HepG2 (cell line): ENCODE measurements around the gene PLA2G2A. TPM values are rescaled to one million over a fixed set of nuclear protein-coding genes. Genes with fewer than 3 reads are reported as not detected.
A peak's percentile ranks its signal among the peaks of the same experiment; 100 is the strongest.

Source experiments
- CEBPG ChIP-seq: IDR thresholded peaks from 2 replicates; pipeline ENCODE4 v1.6.1; 2016
- FOXJ3 ChIP-seq: sonication (generic); formaldehyde crosslinking; IDR thresholded peaks from 2 replicates; pipeline ENCODE4 v1.4.0; 2020; ENCODE audit warnings: missing genetic modification reagents, mild to moderate bottlenecking, borderline replicate concordance
- GATAD1 ChIP-seq: IDR thresholded peaks from 2 replicates; pipeline ENCODE4 v1.6.1; 2016; ENCODE audit warnings: missing genetic modification reagents, missing compliant biosample characterization
- GTF3A ChIP-seq: sonication (generic); formaldehyde crosslinking; conservative IDR thresholded peaks from 2 replicates; pipeline ENCODE4 v1.4.0; 2020; ENCODE audit warnings: mild to moderate bottlenecking, missing genetic modification reagents
- HNRNPL ChIP-seq: fragments of 200-400 bp; formaldehyde crosslinking; IDR thresholded peaks from 2 replicates; pipeline ENCODE4 v1.6.1; 2017; ENCODE audit warnings: mild to moderate bottlenecking, low read depth, low read length
- SALL2 ChIP-seq: sonication (generic); formaldehyde crosslinking; IDR thresholded peaks from 2 replicates; pipeline ENCODE4 v1.8.1; 2023; ENCODE audit warnings: mild to moderate bottlenecking, missing genetic modification reagents, inconsistent platforms
- SRSF9 ChIP-seq: fragments of 200-400 bp; formaldehyde crosslinking; IDR thresholded peaks from 2 replicates; pipeline ENCODE4 v1.6.1; 2018; ENCODE audit warnings: borderline replicate concordance, mild to moderate bottlenecking, low read depth, low read length; ENCODE audit not compliant: insufficient read depth, poor library complexity, severe bottlenecking
- SYNCRIP ChIP-seq: fragments of 200-400 bp; formaldehyde crosslinking; IDR thresholded peaks from 2 replicates; pipeline ENCODE4 v1.6.1; 2018; ENCODE audit warnings: mild to moderate bottlenecking, low read depth, low read length; ENCODE audit not compliant: insufficient read depth
- TOE1 ChIP-seq: sonication (generic); formaldehyde crosslinking; IDR thresholded peaks from 2 replicates; pipeline ENCODE4 v1.4.0; 2020; ENCODE audit warnings: mild to moderate bottlenecking, missing genetic modification reagents
- TRIM24 ChIP-seq: sonication (generic); formaldehyde crosslinking; IDR thresholded peaks from 2 replicates; pipeline ENCODE4 v1.8.0; 2022; ENCODE audit warnings: mild to moderate bottlenecking, missing genetic modification reagents
- ZEB1 ChIP-seq: IDR thresholded peaks from 2 replicates; pipeline ENCODE4 v1.6.1; 2012; ENCODE audit warnings: mild to moderate bottlenecking, low read depth, inconsistent platforms; ENCODE audit not compliant: insufficient replicate concordance
- ZKSCAN1 ChIP-seq: fragments of 150-350 bp; IDR thresholded peaks from 2 replicates; pipeline ENCODE4 v1.6.1; 2014; ENCODE audit warnings: low read length
- ZNF10 ChIP-seq: sonication (generic); formaldehyde crosslinking; IDR thresholded peaks from 2 replicates; pipeline ENCODE4 v1.4.0; 2020; ENCODE audit warnings: mild to moderate bottlenecking, low read depth, missing genetic modification reagents, borderline replicate concordance
- ZNF205 ChIP-seq: IDR thresholded peaks from 2 replicates; pipeline ENCODE4 v1.6.1; 2018; ENCODE audit warnings: missing biosample characterization, missing genetic modification reagents
- ZNF382 ChIP-seq: sonication (generic); formaldehyde crosslinking; IDR thresholded peaks from 2 replicates; pipeline ENCODE4 v1.5.0; 2020; ENCODE audit warnings: missing genetic modification reagents, mild to moderate bottlenecking, borderline replicate concordance
- ZNF431 ChIP-seq: sonication (generic); formaldehyde crosslinking; IDR thresholded peaks from 2 replicates; pipeline ENCODE4 v1.9.0; 2022; ENCODE audit warnings: missing genetic modification reagents, low read depth, mild to moderate bottlenecking, borderline replicate concordance
- ZNF547 ChIP-seq: sonication (generic); formaldehyde crosslinking; IDR thresholded peaks from 2 replicates; pipeline ENCODE4 v1.5.1; 2020; ENCODE audit warnings: mild to moderate bottlenecking, missing genetic modification reagents
- ZNF616 ChIP-seq: sonication (generic); formaldehyde crosslinking; IDR thresholded peaks from 2 replicates; pipeline ENCODE4 v1.5.0; 2020; ENCODE audit warnings: low read depth, mild to moderate bottlenecking, missing genetic modification reagents
- ZNF724P ChIP-seq: sonication (generic); formaldehyde crosslinking; IDR thresholded peaks from 2 replicates; pipeline ENCODE4 v1.8.0; 2022; ENCODE audit warnings: missing genetic modification reagents, borderline replicate concordance
- ZNF766 ChIP-seq: sonication (generic); formaldehyde crosslinking; IDR thresholded peaks from 2 replicates; pipeline ENCODE4 v1.5.0; 2020; ENCODE audit warnings: missing genetic modification reagents, borderline replicate concordance
- polyA plus RNA-seq, 8 experiments: library from polyadenylated mRNA; depleted of rRNA in 3 of 8; stranded (reverse) in 7 of 8; unstranded in 1 of 8; fragments of >200 nt; fragmentation: Illumina TruSeq in 4 of 8; extraction: Trizol in 4 of 8; gene quantifications; 2 replicates each; pipeline versions ENCODE4 v1.2.1 to v1.2.3, GENCODE V29; 2011 to 2016; ENCODE audit warnings: low read depth in 4 of 8, missing spikeins in 1 of 8, mixed read lengths in 1 of 8; ENCODE audit not compliant: insufficient read depth in 1 of 8
- total RNA-seq, 5 experiments: library from RNA; depleted of rRNA; stranded (reverse); fragments of >200 nt; fragmentation: Illumina TruSeq; extraction: Trizol; gene quantifications; 2 replicates each; pipeline ENCODE4 v1.2.3, GENCODE V29; 2016; ENCODE audit warnings: low read depth in 1 of 5
- TF ChIP-seq, protein P1 (sequence below): sonication (generic); formaldehyde crosslinking; IDR thresholded peaks from 2 replicates; pipeline ENCODE4 v1.5.0; 2020; ENCODE audit warnings: mild to moderate bottlenecking, missing genetic modification reagents
- TF ChIP-seq, protein P2 (sequence below): sonication (generic); formaldehyde crosslinking; IDR thresholded peaks from 2 replicates; pipeline ENCODE4 v1.8.0; 2022; ENCODE audit warnings: missing genetic modification reagents, mild to moderate bottlenecking, inconsistent platforms, borderline replicate concordance
- TF ChIP-seq, protein P3 (sequence below): sonication (generic); formaldehyde crosslinking; IDR thresholded peaks from 2 replicates; pipeline ENCODE4 v1.4.0; 2020; ENCODE audit warnings: low read depth, missing genetic modification reagents

PLA2G2A gene
- total and polyA plus RNA-seq, 2 of the 13 experiments (the other 11 are each of a cell fraction or from before 2014, with no cell fraction given) = 0.35 to 30.3 TPM

DNA sequence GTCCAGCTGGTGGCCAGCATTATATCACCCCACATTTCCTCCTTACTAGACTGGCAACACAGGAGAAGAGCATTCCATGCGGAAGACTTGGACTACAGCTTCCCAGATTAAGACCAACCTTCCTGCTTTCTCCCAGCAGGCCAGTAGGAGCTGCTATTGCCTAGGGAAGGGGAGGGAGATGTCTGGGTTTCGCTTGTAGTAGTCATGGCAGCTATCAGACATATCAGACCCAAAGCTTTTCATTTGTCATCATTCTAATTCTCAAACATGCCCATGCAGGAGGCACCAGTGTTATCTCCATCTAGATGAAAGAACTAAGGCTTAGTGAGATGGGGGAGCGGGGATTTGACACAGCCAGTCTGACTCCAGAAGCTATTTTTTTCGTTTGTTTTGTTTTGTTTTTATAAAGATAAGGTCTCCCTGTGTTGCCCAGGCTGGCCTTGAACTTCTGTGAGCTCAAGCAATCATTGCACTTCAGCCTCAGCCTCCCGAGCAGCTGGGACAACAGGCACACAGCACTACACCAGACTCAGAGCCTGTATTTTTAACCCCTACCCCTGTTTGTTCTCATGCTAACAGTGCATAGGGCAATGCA lies 4.5 kb downstream of the PLA2G2A start (continued):
- no peak for TF ChIP-seq ZNF724P (CRISPR knock-in tag)
- TF ChIP-seq, protein P1, sequence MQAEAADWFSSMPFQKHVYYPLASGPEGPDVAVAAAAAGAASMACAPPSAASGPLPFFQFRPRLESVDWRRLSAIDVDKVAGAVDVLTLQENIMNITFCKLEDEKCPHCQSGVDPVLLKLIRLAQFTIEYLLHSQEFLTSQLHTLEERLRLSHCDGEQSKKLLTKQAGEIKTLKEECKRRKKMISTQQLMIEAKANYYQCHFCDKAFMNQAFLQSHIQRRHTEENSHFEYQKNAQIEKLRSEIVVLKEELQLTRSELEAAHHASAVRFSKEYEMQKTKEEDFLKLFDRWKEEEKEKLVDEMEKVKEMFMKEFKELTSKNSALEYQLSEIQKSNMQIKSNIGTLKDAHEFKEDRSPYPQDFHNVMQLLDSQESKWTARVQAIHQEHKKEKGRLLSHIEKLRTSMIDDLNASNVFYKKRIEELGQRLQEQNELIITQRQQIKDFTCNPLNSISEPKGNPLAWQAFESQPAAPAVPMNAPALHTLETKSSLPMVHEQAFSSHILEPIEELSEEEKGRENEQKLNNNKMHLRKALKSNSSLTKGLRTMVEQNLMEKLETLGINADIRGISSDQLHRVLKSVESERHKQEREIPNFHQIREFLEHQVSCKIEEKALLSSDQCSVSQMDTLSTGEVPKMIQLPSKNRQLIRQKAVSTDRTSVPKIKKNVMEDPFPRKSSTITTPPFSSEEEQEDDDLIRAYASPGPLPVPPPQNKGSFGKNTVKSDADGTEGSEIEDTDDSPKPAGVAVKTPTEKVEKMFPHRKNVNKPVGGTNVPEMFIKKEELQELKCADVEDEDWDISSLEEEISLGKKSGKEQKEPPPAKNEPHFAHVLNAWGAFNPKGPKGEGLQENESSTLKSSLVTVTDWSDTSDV (CRISPR knock-in tag) = no peak
- TF ChIP-seq TOE1 (CRISPR knock-in tag) = no peak
- no peak for TF ChIP-seq ZNF10
- TF ChIP-seq SALL2 (CRISPR knock-in tag) = no peak; the same call in 1 of the 2 replicates
- TF ChIP-seq TRIM24 (CRISPR knock-in tag) = no peak
- peak; percentile 86 for TF ChIP-seq FOXJ3 (CRISPR knock-in tag)
- no peak for TF ChIP-seq GTF3A (CRISPR knock-in tag)
- TF ChIP-seq ZEB1 = no peak
- TF ChIP-seq, protein P2, sequence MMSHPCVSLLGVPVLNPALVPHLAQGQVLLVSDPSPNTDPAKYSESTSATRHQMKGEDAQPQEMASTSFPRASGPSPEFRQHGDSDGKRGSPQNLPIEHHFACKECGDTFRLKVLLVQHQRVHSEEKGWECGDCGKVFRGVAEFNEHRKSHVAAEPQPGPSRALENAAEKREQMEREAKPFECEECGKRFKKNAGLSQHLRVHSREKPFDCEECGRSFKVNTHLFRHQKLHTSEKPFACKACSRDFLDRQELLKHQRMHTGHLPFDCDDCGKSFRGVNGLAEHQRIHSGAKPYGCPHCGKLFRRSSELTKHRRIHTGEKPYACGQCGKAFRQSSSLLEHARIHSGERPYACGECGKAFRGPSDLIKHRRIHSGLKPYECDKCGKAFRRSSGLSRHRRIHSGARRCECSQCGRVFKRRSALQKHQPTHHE (CRISPR knock-in tag) = no peak
- no peak for TF ChIP-seq SRSF9
- TF ChIP-seq SYNCRIP = no peak
- TF ChIP-seq ZKSCAN1 = no peak
- TF ChIP-seq ZNF382 (CRISPR knock-in tag) = no peak
- TF ChIP-seq ZNF431 (CRISPR knock-in tag) = no peak
- TF ChIP-seq ZNF547 (CRISPR knock-in tag) = no peak
- TF ChIP-seq, protein P3, sequence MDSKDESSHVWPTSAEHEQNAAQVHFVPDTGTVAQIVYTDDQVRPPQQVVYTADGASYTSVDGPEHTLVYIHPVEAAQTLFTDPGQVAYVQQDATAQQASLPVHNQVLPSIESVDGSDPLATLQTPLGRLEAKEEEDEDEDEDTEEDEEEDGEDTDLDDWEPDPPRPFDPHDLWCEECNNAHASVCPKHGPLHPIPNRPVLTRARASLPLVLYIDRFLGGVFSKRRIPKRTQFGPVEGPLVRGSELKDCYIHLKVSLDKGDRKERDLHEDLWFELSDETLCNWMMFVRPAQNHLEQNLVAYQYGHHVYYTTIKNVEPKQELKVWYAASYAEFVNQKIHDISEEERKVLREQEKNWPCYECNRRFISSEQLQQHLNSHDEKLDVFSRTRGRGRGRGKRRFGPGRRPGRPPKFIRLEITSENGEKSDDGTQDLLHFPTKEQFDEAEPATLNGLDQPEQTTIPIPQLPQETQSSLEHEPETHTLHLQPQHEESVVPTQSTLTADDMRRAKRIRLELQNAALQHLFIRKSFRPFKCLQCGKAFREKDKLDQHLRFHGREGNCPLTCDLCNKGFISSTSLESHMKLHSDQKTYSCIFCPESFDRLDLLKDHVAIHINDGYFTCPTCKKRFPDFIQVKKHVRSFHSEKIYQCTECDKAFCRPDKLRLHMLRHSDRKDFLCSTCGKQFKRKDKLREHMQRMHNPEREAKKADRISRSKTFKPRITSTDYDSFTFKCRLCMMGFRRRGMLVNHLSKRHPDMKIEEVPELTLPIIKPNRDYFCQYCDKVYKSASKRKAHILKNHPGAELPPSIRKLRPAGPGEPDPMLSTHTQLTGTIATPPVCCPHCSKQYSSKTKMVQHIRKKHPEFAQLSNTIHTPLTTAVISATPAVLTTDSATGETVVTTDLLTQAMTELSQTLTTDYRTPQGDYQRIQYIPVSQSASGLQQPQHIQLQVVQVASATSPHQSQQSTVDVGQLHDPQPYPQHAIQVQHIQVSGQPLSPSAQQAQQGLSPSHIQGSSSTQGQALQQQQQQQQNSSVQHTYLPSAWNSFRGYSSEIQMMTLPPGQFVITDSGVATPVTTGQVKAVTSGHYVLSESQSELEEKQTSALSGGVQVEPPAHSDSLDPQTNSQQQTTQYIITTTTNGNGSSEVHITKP (CRISPR knock-in tag) = no peak
- TF ChIP-seq GATAD1 (CRISPR knock-in tag) = 0 out of 2 replicates have a peak, but pooled peaks have one; percentile 23
- no peak for TF ChIP-seq ZNF616 (CRISPR knock-in tag)
- no peak for TF ChIP-seq CEBPG
- TF ChIP-seq HNRNPL = no peak
- TF ChIP-seq ZNF766 (CRISPR knock-in tag) = 0 out of 2 replicates have a peak, but pooled peaks have one; percentile 33
- TF ChIP-seq ZNF205 (CRISPR knock-in tag) = peak; percentile 59; the same call in 1 of the 2 replicates
